IPS-18c (cell line): ENCODE data around the gene CNKSR1.

Experiments
- H3K4me3 ChIP-seq: 2 replicates; pipeline ENCODE4 v1.7.0; 2013; ENCODE audit warnings: low read depth, mild to moderate bottlenecking, low read length, moderate library complexity; ENCODE audit not compliant: insufficient read depth
- H3K9me3 ChIP-seq: one replicate; pipeline ENCODE4 v1.6.1; 2013; ENCODE audit warnings: mild to moderate bottlenecking, low read length, moderate library complexity; ENCODE audit not compliant: control insufficient read depth, insufficient read depth

The CNKSR1 gene

GRCh38 chr1:26177182-26177684, at the start of gene CNKSR1:
Gene CNKSR1, plus strand, starts transcription at chr1:26177491. Its CDS starts 57 bp downstream, at chr1:26177548.
- Histone ChIP-seq H3K9me3 (no peaks in the 10 kb centered on the region), H3K4me3 (peak within 1 kb of the TSS; percentile 52)

GRCh38 chr1:26129778-26130177, 47.5 kb upstream of the CNKSR1 start:
- Histone ChIP-seq H3K4me3 (no peak overlapping the region), H3K9me3 (no peaks in the 10 kb centered on the region)

GRCh38 chr1:26130695-26131094, 46.6 kb upstream of the CNKSR1 start:
- no peak overlapping the region for H3K4me3 ChIP-seq

GRCh38 chr1:26132128-26132833, 45.0 kb upstream of the CNKSR1 start:
- H3K9me3 ChIP-seq, result no peaks in the 10 kb centered on the region
- H3K4me3 ChIP-seq, result no peak overlapping the region

More at GRCh38 chr1:26130695-26131094, 46.6 kb upstream of the CNKSR1 start:
- no peaks in the 10 kb centered on the region for H3K9me3 ChIP-seq

- Histone ChIP-seq H3K4me3 (no peak overlapping the region), H3K9me3 (no peaks in the 10 kb centered on the region)
These were observed 44.5 kb upstream of the CNKSR1 start for GRCh38 chr1:26132834-26133167.

- H3K9me3 ChIP-seq, result no peaks in the 10 kb centered on the region
- H3K4me3 ChIP-seq, result no peak overlapping the region
These were observed 42.8 kb upstream of the CNKSR1 start for GRCh38 chr1:26134466-26134865.

GRCh38 chr1:26138974-26139558, 38.2 kb upstream of the CNKSR1 start:
- Histone ChIP-seq H3K9me3 (no peaks in the 10 kb centered on the region), H3K4me3 (no peak overlapping the region)

GRCh38 chr1:26142159-26142558, 35.1 kb upstream of the CNKSR1 start:
- no peak overlapping the region for H3K4me3 ChIP-seq
- no peaks in the 10 kb centered on the region for H3K9me3 ChIP-seq

GRCh38 chr1:26145041-26145959, 32.0 kb upstream of the CNKSR1 start:
- no peaks in the 10 kb centered on the region for H3K9me3 ChIP-seq
- no peak overlapping the region for H3K4me3 ChIP-seq

- Histone ChIP-seq H3K9me3 (no peaks in the 10 kb centered on the region), H3K4me3 (no peak overlapping the region)
These were observed 31.4 kb upstream of the CNKSR1 start for GRCh38 chr1:26145960-26146294.

- no peak overlapping the region for H3K4me3 ChIP-seq
- no peaks in the 10 kb centered on the region for H3K9me3 ChIP-seq
These were observed 28.4 kb upstream of the CNKSR1 start for GRCh38 chr1:26148887-26149286.

- H3K4me3 ChIP-seq, result no peak overlapping the region
- no peaks in the 10 kb centered on the region for H3K9me3 ChIP-seq
These were observed 23.2 kb upstream of the CNKSR1 start for GRCh38 chr1:26153966-26154532.

- H3K4me3 ChIP-seq, result peak overlapping the region; percentile 48; the same call in 1 of the 2 replicates
- no peaks in the 10 kb centered on the region for H3K9me3 ChIP-seq
These were observed 22.5 kb upstream of the CNKSR1 start for GRCh38 chr1:26154750-26155149.

- H3K9me3 ChIP-seq, result no peaks in the 10 kb centered on the region
- H3K4me3 ChIP-seq, result peak overlapping the region; percentile 48
These were observed 21.7 kb upstream of the CNKSR1 start for GRCh38 chr1:26155370-26156284.

- Histone ChIP-seq H3K4me3 (peak overlapping the region; percentile 48), H3K9me3 (no peaks in the 10 kb centered on the region)
These were observed 20.8 kb upstream of the CNKSR1 start for GRCh38 chr1:26156285-26157038.

GRCh38 chr1:26158271-26158907, 18.9 kb upstream of the CNKSR1 start:
- Histone ChIP-seq H3K4me3 (no peak overlapping the region), H3K9me3 (no peaks in the 10 kb centered on the region)
